Lung microvascular endothelial cell (primary cell): ENCODE data around the gene TEC. TPM values are rescaled to one million over a fixed set of nuclear protein-coding genes. Genes with fewer than 3 reads are reported as not detected.
A peak's percentile ranks its signal among the peaks of the same experiment; 100 is the strongest.

Experiments used
- DNase-seq, 2 donors: peaks; one replicate each; pipeline versions ENCODE4 v3.0.0 to v3.0.0-alpha.2; 2010; ENCODE audit warnings: low read depth in 2 of 2
- total RNA-seq: library from RNA; depleted of rRNA; stranded (reverse); fragments of >200 nt; gene quantifications from 2 replicates; pipeline ENCODE4 v1.2.1, GENCODE V29; 2014

The TEC gene
- total RNA-seq, 1 donor from 2014 or later: 1.8 TPM

GRCh38 chr4:48269861-48270522 is 354 bp upstream of the TEC start:
- DNase-seq: peak; percentile 52 to 76

GRCh38 chr4:48267574-48267973 is 2.1 kb downstream of the TEC start:
- no peak for DNase-seq

GRCh38 chr4:48266781-48267180 is 2.9 kb downstream of the TEC start:
- no peak for DNase-seq

- DNase-seq: no peak
These were observed 6.7 kb downstream of the TEC start for GRCh38 chr4:48262926-48263325.

GRCh38 chr4:48262484-48262883 is 7.2 kb downstream of the TEC start:
- DNase-seq: no peak

- DNase-seq: no peak
These were observed 8.4 kb downstream of the TEC start for GRCh38 chr4:48261281-48261680.

- no peak for DNase-seq
These were observed 9.9 kb downstream of the TEC start for GRCh38 chr4:48259748-48260147.

GRCh38 chr4:48258845-48259397 is 10.7 kb downstream of the TEC start:
- no peak for DNase-seq

GRCh38 chr4:48255959-48256342 is 13.7 kb downstream of the TEC start:
- no peak for DNase-seq

- DNase-seq: no peak
These were observed 14.3 kb downstream of the TEC start for GRCh38 chr4:48255072-48255958.

- peak in 1 of 2 donors; percentile 60 for DNase-seq
These were observed 15.1 kb downstream of the TEC start for GRCh38 chr4:48254381-48255071.

- no peak for DNase-seq
These were observed 17.3 kb downstream of the TEC start for GRCh38 chr4:48252313-48252712.

GRCh38 chr4:48250980-48251379 is 18.7 kb downstream of the TEC start:
- no peak for DNase-seq

GRCh38 chr4:48250343-48250742 is 19.3 kb downstream of the TEC start:
- no peak for DNase-seq

- DNase-seq: no peak
These were observed 20.3 kb downstream of the TEC start for GRCh38 chr4:48249378-48249777.

- no peak for DNase-seq
These were observed 21.1 kb downstream of the TEC start for GRCh38 chr4:48248559-48248953.

- DNase-seq: no peak
These were observed 21.6 kb downstream of the TEC start for GRCh38 chr4:48247878-48248558.

- peak in 1 of 2 donors; percentile 58 for DNase-seq
These were observed 22.3 kb downstream of the TEC start for GRCh38 chr4:48247142-48247877.

GRCh38 chr4:48244665-48245064 is 25.0 kb downstream of the TEC start:
- no peak for DNase-seq

- DNase-seq: no peak
These were observed 25.8 kb downstream of the TEC start for GRCh38 chr4:48243887-48244286.

GRCh38 chr4:48243429-48243828 is 26.2 kb downstream of the TEC start:
- no peak for DNase-seq
